ENCODE data around the gene SLCO3A1. TPM values are rescaled to one million over a fixed set of nuclear protein-coding genes. Genes with fewer than 3 reads are reported as not detected.

Gene SLCO3A1
- total and polyA plus RNA-seq, 12 donors = 1.8 to 26.6 (median 17.2) TPM

DNA sequence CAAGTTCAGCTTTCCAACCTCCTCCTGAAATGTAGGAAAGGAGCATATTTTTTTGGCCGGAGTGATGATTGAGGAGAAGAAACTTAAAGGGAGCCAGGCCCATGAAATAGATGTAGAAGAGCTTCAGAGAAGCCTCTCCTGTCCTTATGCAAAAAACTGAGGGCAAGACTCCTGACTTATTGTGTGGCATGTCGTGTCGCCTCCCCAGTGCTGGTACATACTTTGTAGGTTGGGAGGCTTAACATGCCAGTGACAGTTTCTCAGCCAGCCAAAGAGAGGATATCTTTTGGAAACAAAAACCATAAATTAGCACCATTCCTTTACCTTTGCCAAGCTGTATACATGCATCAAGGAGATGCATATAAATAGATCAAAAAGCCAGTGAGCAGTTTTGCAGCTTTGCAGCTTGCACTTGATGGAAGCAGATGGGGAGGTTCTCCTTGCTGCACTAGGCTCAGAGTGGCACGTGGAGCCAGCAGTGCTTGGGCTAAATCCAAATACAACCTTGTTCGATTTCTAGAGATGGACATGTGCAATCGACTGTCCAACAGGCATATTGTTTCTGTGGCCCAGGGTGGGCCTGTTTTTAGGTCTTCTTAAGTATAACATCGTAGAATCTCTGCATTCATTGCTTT, 10.2 kb downstream of the SLCO3A1 start:
- TF ChIP-seq CTCF (IDR thresholded peaks at IDR 0.05) (no peak), POLR2A (IDR thresholded peaks at IDR 0.05) (no peak)
- intact Hi-C loops (cut with DNase I) = no loop called here

GRCh38 chr15:91864664-91865063, 11.2 kb downstream of the SLCO3A1 start:
- Histone ChIP-seq H3K4me1 (replicated peaks in 1 of 2) (peaks cover 17 to 33% of the 10 kb centered on the region in 2 donors), H3K9me3 (replicated peaks in 1 of 3) (no peaks in the 10 kb centered on the region), H3K4me3 (no peak overlapping the region), H3K27me3 (no peaks in the 10 kb centered on the region), H3K36me3 (replicated peaks in 1 of 2) (no peaks in the 10 kb centered on the region), H3K27ac (no peak overlapping the region)
- no peak for DNase-seq
- TF ChIP-seq CTCF (IDR thresholded peaks at IDR 0.05) = no peak
- TF ChIP-seq POLR2A (IDR thresholded peaks at IDR 0.05) = no peak
- intact Hi-C loops (cut with DNase I) = no loop called here
- 67 to 83% (median 81%) methylated on average over 8 to 9 of the region's 9 CpGs for WGBS, 4 donors

More for the DNA sequence above, 10.2 kb downstream of the SLCO3A1 start:
- H3K4me3 ChIP-seq = no peak overlapping the region
- peaks cover 17 to 33% of the 10 kb centered on the region in 2 donors for H3K4me1 ChIP-seq (replicated peaks in 1 of 2)
- no peak overlapping the region for H3K27ac ChIP-seq
- no peaks in the 10 kb centered on the region for H3K9me3 ChIP-seq (replicated peaks in 1 of 3)
- H3K36me3 ChIP-seq (replicated peaks in 1 of 2) = no peaks in the 10 kb centered on the region
- no peaks in the 10 kb centered on the region for H3K27me3 ChIP-seq
- DNase-seq = peak in 1 of 7 donors; percentile 9
- 81 to 89% (median 88%) methylated on average over 7 of the region's 7 CpGs for WGBS, 4 donors

- TF ChIP-seq CTCF (IDR thresholded peaks at IDR 0.05) = no peak
- TF ChIP-seq POLR2A (IDR thresholded peaks at IDR 0.05) = no peak
- no peak for DNase-seq
- no peaks in the 10 kb centered on the region for H3K27me3 ChIP-seq
- no peak overlapping the region for H3K4me3 ChIP-seq
- intact Hi-C loops (cut with DNase I) = no loop called here
- peak overlapping the region in 3 of 5 donors; percentile 66 to 80 (median 76) for H3K27ac ChIP-seq
- H3K9me3 ChIP-seq (replicated peaks in 1 of 3) = no peaks in the 10 kb centered on the region
- no peaks in the 10 kb centered on the region for H3K36me3 ChIP-seq (replicated peaks in 1 of 2)
- WGBS, 4 donors = 63 to 81% (median 67%) methylated on average over 7 of the region's 7 CpGs
- peaks cover 17 to 33% of the 10 kb centered on the region in 2 donors for H3K4me1 ChIP-seq (replicated peaks in 1 of 2)
Measured at GRCh38 chr15:91865486-91865885, 12.0 kb downstream of the SLCO3A1 start.

GRCh38 chr15:91865950-91866349, 12.4 kb downstream of the SLCO3A1 start:
- Histone ChIP-seq H3K4me3 (no peak overlapping the region), H3K4me1 (replicated peaks in 1 of 2) (peaks cover 17 to 33% of the 10 kb centered on the region in 2 donors), H3K27me3 (no peaks in the 10 kb centered on the region), H3K27ac (peak overlapping the region in 3 of 5 donors; percentile 66 to 80 (median 76)), H3K9me3 (replicated peaks in 1 of 3) (no peaks in the 10 kb centered on the region), H3K36me3 (replicated peaks in 1 of 2) (no peaks in the 10 kb centered on the region)
- TF ChIP-seq POLR2A (IDR thresholded peaks at IDR 0.05) = no peak
- no peak for TF ChIP-seq CTCF (IDR thresholded peaks at IDR 0.05)
- intact Hi-C loops (cut with DNase I) = no loop called here
- WGBS, 4 donors = 69 to 91% (median 84%) methylated on average over 5 of the region's 5 CpGs
- no peak for DNase-seq

All from adrenal gland (tissue), 12 donors.